ENCODE measurements around the gene TEKT5.
"Not testable (repeated sequence)": the region's sequence is repeated elsewhere in the genome, so short reads cannot be mapped to it uniquely, and the experiment has no call there.

Gene TEKT5

DNA sequence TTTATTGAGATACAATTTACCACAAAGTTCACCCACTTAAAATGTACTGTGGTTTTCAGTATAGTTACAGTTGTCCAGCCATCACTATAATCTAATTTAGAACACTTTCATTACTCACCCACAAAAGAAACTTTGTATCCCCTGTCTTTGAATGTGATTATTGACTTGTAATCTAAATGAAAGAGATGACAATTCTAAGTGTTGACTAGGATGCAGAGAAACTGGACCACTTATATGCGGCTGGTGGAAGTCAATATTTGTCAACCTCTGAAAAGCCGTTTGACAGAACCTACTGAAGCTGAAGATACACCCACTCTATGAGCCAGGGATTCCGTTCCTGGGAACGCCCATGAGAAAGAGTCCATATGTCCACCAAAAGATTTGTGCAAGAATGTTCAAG is 36.8 kb downstream of the TEKT5 start:
- DNase-seq, result no peak

DNA sequence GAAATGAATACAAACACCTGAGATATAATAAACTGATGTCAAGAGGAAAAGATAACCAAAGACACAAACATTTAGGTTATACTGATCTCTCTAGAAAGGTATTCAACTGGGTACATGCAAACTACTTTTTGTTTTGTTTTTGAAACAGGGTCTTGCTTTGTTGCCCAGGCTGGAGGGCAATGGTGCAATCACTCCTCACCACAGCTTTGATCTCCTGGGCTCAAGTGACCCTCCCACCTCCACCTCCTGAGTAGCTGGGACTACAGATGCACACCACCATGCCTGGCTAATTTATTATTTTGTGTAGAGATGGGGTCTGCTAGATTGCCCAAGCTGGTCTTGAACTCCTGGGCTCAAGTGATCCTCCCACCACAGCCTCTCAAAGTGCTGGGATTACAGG is 38.1 kb downstream of the TEKT5 start:
- DNase-seq, result no peak

- DNase-seq, result no peak
Observed at GRCh38 chr16:10655415-10655977, 39.2 kb downstream of the TEKT5 start.

- DNase-seq, result no peak
Observed at GRCh38 chr16:10654592-10655414, 39.9 kb downstream of the TEKT5 start.

- DNase-seq, result no peak
Observed at GRCh38 chr16:10652730-10653590, 41.8 kb downstream of the TEKT5 start.

- DNase-seq, result not testable (repeated sequence)
Observed at GRCh38 chr16:10649098-10649497, 45.6 kb downstream of the TEKT5 start.

DNA sequence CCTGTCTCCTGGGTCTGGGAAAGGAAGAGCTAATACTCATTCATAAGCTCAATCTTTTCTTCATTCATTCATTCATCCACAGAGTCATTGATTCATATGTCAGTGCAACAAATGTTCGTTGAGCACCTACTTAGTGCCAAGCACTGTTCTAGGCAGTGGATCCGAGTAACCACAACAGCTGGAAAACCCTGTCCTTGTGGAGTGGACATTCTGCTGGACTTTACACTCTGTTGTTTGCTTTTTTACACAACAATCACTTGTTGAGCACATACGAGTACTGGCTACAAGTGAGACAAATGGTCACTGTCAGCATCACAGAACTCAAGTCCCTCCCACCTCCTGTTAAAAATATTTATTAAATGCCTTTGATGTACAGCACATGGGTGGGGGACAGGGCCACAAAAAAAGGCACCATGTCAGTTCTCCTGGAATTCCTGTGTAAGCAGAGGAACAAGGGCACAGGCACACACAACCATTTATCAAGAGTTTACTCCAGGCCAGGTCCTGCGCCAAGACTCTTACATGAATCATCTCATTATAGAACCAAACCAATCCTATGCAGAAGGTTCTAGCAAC is 46.9 kb downstream of the TEKT5 start:
- DNase-seq, result no peak

GRCh38 chr16:10647264-10647720 is 47.4 kb downstream of the TEKT5 start:
- no peak for DNase-seq

DNA sequence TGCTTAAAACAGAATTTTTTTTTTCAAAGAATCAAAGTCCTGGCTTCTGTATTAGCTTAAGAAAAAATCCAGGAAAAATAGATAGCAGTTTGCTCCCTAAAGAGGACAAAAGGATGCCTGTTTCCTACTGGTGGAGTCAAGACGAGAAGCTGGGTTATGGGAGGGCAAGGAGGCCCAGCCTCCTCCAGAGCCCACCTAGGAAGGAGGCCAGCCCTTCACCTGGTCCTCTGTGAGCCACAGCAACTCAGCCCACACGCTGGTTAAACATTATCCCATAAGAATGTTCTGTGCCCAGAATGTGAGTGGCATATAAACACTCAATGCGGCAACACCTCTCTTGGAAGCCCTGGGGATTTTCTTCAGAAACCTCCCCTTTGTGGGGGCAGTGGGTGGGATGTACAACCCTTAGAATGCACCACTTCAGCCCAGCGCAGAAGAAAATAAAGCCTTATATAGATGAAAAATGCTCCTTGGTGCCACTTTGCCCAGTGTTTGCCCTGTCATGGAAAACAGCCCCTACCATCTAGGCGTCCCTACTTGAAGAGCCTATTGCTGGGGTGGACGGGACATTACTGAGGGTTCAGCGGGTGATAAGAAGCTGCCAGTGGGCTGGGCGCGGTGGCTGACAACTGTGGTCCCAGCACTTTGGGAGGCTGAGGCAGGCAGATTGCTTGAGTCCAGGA is 48.0 kb downstream of the TEKT5 start:
- DNase-seq, result no peak

- no peak for DNase-seq
Observed at GRCh38 chr16:10646228-10646580, 48.5 kb downstream of the TEKT5 start.

GRCh38 chr16:10644092-10644491 is 50.6 kb downstream of the TEKT5 start:
- DNase-seq, result no peak

DNA sequence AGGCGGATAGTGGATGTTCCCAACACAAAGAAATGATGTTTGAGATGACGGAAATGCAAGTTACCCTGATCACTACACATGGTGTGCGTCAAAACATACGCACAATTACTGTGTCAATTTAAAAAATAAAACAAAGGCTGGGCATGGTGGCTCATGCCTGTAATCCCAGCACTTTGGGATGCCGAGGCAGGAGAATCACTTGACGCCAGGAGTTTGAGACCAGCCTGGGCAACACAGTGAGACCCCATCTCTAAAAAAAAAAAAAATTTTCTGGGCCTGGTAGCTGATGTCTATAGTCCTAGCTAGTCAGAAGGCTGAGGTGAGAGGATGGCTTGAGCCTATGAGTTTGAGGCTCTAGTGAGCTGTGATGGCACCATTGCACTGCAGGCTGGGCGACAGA is 51.8 kb downstream of the TEKT5 start:
- DNase-seq, result no peak

DNA sequence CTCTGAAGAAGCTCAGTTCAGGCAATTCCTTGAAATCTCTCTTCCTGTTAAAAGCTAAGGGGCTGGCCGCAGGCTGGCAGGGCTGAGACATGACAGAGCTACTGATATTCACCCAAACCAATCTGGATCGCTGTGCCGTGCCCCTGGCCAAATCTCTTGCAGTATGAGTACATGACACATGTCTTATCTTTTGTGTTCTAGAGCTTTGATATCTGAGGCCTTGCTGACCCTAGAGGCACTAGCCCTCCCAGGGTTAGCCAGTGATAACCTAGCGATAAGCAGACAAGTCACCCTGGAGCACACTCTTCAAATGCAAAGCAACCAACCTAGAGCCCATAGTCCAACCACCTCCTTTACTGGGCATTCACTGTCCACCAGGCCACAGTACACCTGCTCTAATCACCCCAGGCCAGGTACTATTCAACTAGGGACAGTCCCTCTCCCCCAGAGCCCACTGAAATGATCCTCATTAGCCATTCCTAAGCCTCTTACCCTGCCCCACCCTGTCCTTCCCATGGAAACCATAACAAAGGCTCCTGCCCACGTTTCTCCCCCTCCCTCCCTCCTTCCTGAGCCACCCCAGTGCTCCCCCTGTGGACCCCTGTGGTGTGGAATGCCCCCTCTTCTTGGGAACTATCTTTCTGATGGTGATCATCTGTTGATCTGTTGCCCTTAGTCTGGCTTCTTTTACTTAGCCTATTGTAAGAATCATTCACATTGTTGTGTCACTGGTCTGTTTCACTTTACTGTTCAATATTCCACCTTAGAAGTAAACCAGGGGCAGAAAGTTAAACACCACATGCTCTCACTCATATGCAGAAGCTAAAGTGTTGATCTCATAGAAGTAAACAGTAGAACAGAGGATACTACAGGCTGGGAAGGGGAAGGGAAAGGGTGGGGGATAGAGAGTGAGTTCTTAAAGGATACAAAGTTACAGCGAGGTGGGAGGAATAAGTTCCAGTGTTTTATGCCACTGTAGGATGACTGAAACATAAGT is 52.5 kb downstream of the TEKT5 start:
- DNase-seq, result no peak

DNA sequence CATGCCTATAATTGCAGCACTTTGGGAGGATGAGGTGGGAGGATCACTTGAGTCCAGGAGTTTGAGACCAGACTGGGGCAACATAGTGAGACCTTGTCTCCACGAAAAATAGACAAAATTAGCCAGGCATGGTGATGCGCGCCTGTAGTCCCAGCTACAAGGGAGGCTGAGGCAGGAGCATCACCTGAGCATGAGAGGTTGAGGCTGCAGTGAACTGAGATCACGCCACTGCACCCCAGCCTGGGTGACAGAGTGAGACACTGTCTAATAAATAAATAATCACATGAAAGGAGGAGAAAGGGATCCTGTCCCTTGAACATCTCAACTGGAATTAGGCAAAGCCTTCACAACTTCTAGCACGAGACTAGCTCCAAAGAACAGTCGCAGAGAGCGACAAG is 53.2 kb downstream of the TEKT5 start:
- DNase-seq, result no peak

- no peak for DNase-seq
Observed at GRCh38 chr16:10640934-10641333, 53.8 kb downstream of the TEKT5 start.

- DNase-seq, result no peak
Observed at GRCh38 chr16:10638101-10638500, 56.6 kb downstream of the TEKT5 start.

- DNase-seq, result no peak
Observed at GRCh38 chr16:10637337-10638037, 57.2 kb downstream of the TEKT5 start.

DNA sequence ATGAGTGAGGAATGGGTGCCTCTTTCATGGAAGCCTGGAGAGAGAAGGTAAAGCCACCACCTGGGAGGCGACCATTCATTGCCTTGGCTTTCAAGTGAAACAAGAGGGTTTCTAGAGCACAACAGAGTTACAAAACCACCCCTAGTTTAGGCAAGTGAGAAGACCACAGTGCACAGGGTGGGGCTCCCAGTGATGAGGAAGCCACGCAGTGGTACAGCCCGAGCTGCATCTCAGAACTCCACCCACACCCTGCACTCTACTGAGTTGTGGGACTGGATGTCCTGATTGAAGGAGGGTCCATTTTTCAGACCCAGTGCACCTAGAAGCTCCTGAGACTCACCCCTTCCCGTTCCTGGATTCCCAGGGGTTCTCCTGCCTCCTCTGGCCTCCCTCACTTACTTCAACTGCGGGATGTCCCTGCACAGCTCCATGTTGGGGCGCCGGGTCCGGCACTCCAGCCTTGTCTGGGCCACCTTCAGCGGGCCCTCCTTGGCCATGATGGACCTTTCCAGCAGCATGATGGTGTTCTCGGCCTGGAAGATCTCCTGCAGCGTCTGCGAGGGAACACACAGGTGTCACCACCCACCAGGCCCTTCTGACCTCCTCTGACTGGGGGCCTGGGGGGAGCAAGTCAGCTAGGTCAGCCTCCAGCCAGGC is 59.2 kb downstream of the TEKT5 start:
- DNase-seq, result no peak

- DNase-seq, result not testable (repeated sequence)
Observed at GRCh38 chr16:10633429-10633828, 61.3 kb downstream of the TEKT5 start.

DNA sequence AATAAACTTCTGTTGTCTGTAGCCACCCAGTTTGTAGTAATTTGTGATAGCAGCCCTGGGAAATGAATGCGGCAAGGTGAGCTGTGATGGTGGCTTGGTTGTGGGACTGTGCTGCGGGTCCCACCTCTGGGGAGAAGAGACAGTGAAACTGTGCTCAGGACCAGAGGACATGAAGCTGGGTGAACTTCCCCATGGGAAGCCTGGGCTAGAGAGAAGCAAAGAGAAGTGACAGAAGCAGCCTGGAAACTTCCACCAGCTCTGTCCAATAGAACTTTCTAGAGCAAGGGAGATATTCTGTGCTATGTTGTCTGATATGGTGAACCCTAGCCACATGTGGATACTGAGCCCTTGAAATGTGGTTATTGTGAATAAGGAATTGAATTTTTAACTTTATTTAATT is 62.8 kb downstream of the TEKT5 start:
- DNase-seq, result no peak
